ENCODE data around the gene DNAJB1. TPM values are rescaled to one million over a fixed set of nuclear protein-coding genes. Genes with fewer than 3 reads are reported as not detected.

DNAJB1 gene
- total and polyA plus RNA-seq, 2 experiments from 2014 or later = 43.2 to 53.3 TPM

DNA sequence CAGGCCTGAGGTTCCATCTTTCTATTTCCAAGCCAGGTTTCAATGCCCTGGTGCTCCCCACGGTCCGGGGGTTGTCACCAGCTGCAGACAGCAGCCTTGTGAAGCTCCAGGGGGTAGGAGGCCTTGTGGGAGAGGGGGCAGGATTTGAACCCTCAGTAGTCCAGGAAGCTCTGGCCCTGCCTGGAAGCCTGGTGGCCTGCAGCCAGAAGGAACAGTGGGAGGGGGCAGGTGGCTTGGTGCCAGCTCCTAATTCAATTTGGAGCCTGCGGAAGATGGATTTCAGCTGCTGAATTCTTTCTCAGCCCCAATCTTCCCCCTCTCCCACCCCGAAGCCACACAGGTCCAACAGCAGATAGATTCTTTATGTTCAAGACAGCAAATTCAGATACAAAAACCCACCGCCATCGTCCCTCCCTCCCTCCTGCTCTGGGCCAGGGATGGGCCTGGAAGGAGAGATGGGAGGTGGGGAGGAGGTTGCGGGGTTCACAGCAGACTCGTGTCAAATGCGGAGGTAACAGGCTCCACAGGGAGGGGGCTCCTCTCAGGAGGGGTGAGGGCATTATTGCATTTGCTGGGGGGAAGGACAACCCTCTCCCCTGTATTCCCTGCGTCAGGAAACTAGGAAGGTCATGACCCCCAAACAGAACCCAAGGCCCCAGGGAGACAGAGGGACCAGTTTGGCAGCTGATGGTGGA, 40.6 kb downstream of the DNAJB1 start (continued):
- TF ChIP-seq ZNF462 (CRISPR knock-in tag; IDR thresholded peaks at IDR 0.05) = no peak
- TF ChIP-seq, protein P1, sequence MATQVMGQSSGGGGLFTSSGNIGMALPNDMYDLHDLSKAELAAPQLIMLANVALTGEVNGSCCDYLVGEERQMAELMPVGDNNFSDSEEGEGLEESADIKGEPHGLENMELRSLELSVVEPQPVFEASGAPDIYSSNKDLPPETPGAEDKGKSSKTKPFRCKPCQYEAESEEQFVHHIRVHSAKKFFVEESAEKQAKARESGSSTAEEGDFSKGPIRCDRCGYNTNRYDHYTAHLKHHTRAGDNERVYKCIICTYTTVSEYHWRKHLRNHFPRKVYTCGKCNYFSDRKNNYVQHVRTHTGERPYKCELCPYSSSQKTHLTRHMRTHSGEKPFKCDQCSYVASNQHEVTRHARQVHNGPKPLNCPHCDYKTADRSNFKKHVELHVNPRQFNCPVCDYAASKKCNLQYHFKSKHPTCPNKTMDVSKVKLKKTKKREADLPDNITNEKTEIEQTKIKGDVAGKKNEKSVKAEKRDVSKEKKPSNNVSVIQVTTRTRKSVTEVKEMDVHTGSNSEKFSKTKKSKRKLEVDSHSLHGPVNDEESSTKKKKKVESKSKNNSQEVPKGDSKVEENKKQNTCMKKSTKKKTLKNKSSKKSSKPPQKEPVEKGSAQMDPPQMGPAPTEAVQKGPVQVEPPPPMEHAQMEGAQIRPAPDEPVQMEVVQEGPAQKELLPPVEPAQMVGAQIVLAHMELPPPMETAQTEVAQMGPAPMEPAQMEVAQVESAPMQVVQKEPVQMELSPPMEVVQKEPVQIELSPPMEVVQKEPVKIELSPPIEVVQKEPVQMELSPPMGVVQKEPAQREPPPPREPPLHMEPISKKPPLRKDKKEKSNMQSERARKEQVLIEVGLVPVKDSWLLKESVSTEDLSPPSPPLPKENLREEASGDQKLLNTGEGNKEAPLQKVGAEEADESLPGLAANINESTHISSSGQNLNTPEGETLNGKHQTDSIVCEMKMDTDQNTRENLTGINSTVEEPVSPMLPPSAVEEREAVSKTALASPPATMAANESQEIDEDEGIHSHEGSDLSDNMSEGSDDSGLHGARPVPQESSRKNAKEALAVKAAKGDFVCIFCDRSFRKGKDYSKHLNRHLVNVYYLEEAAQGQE (IDR thresholded peaks at IDR 0.05; ENCODE audit: unreplicated experiment) = no peak
- TF ChIP-seq STAT1 (IDR thresholded peaks at IDR 0.05; ENCODE audit: unreplicated experiment) = no peak
- TF ChIP-seq NANOG (IDR thresholded peaks at IDR 0.05; ENCODE audit: borderline replicate concordance) = no peak

All from GM23338 (cell line).